ENCODE measurements around the gene LONRF2. TPM values are rescaled to one million over a fixed set of nuclear protein-coding genes. Genes with fewer than 3 reads are reported as not detected.

The LONRF2 gene
- total RNA-seq, 4 donors from 2014 or later: 2.3 to 4.8 (median 2.6) TPM

DNA sequence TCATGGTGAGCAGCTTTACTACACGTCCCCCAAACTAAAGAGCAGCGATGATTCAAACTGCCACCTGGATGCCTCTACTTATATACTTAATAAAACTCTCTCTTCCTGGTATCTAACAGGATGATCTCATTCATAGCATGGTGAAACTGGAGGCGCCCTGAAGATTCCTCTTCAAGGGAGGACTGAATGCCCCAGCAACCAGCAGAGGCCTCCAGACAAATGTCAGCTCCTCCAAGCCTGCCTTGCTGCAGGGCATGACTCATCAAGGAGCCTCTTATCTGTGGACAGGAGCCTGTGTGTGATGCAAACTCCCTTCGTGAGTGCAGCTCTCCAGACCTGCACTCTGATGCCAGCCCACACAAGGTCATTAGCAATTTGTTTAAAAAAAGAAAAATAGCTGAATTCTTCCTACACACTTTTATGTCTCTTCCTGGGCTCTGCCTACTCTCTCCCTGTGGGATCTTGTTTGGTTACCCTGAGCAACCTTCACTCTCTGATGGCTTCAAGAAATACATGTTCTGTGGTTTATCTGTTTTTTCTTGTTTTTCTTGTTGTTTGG is 30.2 kb downstream of the LONRF2 start:
- Histone ChIP-seq H3K4me3 (no peak overlapping the region), H3K9me3 (no peaks in the 10 kb centered on the region), H3K4me1 (no peaks in the 10 kb centered on the region), H3K36me3 (no peaks in the 10 kb centered on the region), H3K27me3 (no peaks in the 10 kb centered on the region), H3K27ac (peak overlapping the region in 3 of 4 donors; percentile 45 to 56 (median 48))
- TF ChIP-seq, protein P1, sequence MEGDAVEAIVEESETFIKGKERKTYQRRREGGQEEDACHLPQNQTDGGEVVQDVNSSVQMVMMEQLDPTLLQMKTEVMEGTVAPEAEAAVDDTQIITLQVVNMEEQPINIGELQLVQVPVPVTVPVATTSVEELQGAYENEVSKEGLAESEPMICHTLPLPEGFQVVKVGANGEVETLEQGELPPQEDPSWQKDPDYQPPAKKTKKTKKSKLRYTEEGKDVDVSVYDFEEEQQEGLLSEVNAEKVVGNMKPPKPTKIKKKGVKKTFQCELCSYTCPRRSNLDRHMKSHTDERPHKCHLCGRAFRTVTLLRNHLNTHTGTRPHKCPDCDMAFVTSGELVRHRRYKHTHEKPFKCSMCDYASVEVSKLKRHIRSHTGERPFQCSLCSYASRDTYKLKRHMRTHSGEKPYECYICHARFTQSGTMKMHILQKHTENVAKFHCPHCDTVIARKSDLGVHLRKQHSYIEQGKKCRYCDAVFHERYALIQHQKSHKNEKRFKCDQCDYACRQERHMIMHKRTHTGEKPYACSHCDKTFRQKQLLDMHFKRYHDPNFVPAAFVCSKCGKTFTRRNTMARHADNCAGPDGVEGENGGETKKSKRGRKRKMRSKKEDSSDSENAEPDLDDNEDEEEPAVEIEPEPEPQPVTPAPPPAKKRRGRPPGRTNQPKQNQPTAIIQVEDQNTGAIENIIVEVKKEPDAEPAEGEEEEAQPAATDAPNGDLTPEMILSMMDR (IDR thresholded peaks at IDR 0.05): no peak
- TF ChIP-seq POLR2AphosphoS5 (IDR thresholded peaks at IDR 0.05): no peak
- TF ChIP-seq POLR2A (IDR thresholded peaks at IDR 0.05): no peak
- no peak for TF ChIP-seq EP300 (IDR thresholded peaks at IDR 0.05; ENCODE audit: low read depth)
- 40% methylated on average over 4 of the region's 4 CpGs; no CpG with 5 or more reads in 1 of the 2 donors for whole genome bisulfite sequencing, 2 donors (ENCODE audit: low coverage in 1 of 2)
- intact Hi-C loops (cut with DNase I; ENCODE audit: low total_unique reads) (no loop called here), in situ Hi-C loops (cut with MboI; ENCODE audit: low pct_ligation_motif_present in 1 of 4, low pct_unique_long_range_greater_than_20kb in 1 of 4, low sequenced_read_pairs in 3 of 4) (no loop called here)
- DNase-seq: no peak

DNA sequence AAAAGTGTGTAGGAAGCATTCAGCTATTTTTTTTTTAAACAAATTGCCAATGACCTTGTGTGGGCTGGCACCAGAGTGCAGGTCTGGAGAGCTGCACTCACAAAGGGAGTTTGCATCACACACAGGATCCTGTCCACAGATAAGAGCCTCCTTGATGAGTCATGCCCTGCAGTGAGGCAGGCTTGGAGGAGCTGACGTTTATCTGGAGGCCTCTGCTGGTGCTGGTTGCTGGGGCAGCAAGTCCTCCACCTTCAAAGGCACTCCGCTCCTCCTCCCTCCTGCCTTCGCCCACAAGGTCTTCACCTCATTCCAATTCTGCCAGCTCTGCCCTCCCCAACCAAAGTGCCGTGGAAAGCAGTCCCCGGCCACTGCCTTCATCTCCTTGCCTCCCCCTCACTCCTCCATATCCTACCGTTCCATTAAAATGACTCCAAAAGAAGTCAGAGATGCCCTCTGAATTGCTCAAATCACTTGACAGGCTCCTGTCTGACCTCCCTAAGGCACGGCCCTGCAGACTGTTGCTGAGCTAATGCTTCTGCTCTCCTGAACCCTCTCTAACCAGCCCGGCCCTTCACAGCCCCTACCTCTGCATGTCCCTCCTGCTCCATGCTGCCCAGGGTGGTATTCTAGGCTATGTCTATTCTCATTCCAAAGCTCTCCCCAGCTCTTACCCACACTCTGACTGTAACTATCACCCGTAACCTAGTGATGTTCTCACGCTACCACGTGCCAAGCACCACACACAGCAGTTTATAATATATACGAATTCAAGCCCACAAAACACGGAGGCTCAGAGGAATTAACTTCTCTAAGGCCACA is 30.9 kb downstream of the LONRF2 start:
- TF ChIP-seq, protein P1 (IDR thresholded peaks at IDR 0.05): no peak
- H3K36me3 ChIP-seq: no peaks in the 10 kb centered on the region
- intact Hi-C loops (cut with DNase I; ENCODE audit: low total_unique reads): no loop called here
- H3K27ac ChIP-seq: peak overlapping the region; percentile 18 to 56 (median 46)
- peak; percentile 13 for DNase-seq
- H3K27me3 ChIP-seq: no peaks in the 10 kb centered on the region
- 63 to 65% methylated on average over 4 to 13 of the region's 13 CpGs for WGBS, 2 donors (ENCODE audit: low coverage in 1 of 2)
- H3K9me3 ChIP-seq: no peaks in the 10 kb centered on the region
- no peak overlapping the region for H3K4me3 ChIP-seq
- no peaks in the 10 kb centered on the region for H3K4me1 ChIP-seq
- in situ Hi-C loops (cut with MboI; ENCODE audit: low pct_ligation_motif_present in 1 of 4, low pct_unique_long_range_greater_than_20kb in 1 of 4, low sequenced_read_pairs in 3 of 4): no loop called here

DNA sequence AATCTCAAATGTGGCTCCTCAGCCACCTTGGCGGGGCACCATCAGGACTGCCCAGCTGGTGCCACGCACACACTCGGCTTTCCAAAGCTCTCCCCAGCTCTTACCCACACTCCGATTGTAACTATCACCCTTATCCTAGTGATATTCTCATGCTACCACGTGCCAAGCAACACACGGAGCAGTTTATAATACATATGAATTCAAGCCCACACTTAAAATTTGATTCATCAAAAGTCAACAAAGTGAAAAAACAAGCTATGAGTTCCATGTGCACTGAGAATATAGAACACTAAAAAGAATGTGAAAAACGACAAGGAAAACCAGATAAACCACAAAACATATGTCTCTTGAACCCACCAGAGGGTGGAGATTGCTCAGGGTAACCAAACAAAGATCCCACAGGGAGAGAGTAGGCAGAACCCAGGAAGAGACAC is 31.6 kb downstream of the LONRF2 start:
- TF ChIP-seq EP300 (IDR thresholded peaks at IDR 0.05; ENCODE audit: low read depth) (no peak), POLR2AphosphoS5 (IDR thresholded peaks at IDR 0.05) (no peak), POLR2A (IDR thresholded peaks at IDR 0.05) (no peak)
- TF ChIP-seq, protein P1 (IDR thresholded peaks at IDR 0.05): no peak
- Histone ChIP-seq H3K4me3 (no peak overlapping the region), H3K9me3 (no peaks in the 10 kb centered on the region), H3K4me1 (no peaks in the 10 kb centered on the region), H3K27ac (no peak overlapping the region), H3K27me3 (no peaks in the 10 kb centered on the region), H3K36me3 (no peaks in the 10 kb centered on the region)
- no peak for DNase-seq
- 69 to 71% methylated on average over 7 of the region's 7 CpGs for WGBS, 2 donors (ENCODE audit: low coverage in 1 of 2)
- in situ Hi-C loops (cut with MboI; ENCODE audit: low pct_ligation_motif_present in 1 of 4, low pct_unique_long_range_greater_than_20kb in 1 of 4, low sequenced_read_pairs in 3 of 4) (no loop called here), intact Hi-C loops (cut with DNase I; ENCODE audit: low total_unique reads) (no loop called here)

DNA sequence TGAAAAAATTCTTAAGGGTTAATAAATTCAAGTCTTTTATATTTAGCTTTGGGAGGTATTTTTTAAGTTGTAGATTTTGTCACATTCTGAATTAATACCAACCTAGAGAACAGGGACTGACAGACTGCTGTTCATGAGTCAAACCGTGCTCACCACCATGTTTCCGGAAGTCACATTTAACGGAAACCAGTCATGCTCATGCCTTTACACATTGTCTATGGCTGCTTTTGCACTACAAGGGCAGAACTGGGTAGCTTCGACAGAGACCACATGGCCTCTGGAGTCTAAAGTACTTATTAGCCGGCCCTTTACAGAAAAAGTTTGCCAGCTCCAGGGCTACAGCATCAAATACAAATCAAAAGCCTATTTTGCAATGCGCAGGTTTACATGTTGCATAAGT is 33.3 kb downstream of the LONRF2 start:
- DNase-seq: no peak
- 83% methylated on average over 6 of the region's 6 CpGs; no CpG with 5 or more reads in 1 of the 2 donors for WGBS, 2 donors (ENCODE audit: low coverage in 1 of 2)
- H3K4me1 ChIP-seq: no peaks in the 10 kb centered on the region
- no peaks in the 10 kb centered on the region for H3K36me3 ChIP-seq
- intact Hi-C loops (cut with DNase I; ENCODE audit: low total_unique reads) (no loop called here), in situ Hi-C loops (cut with MboI; ENCODE audit: low pct_ligation_motif_present in 1 of 4, low pct_unique_long_range_greater_than_20kb in 1 of 4, low sequenced_read_pairs in 3 of 4) (no loop called here)
- no peaks in the 10 kb centered on the region for H3K27me3 ChIP-seq
- H3K9me3 ChIP-seq: no peaks in the 10 kb centered on the region
- TF ChIP-seq, protein P1 (IDR thresholded peaks at IDR 0.05): no peak
- TF ChIP-seq POLR2A (IDR thresholded peaks at IDR 0.05) (no peak), POLR2AphosphoS5 (IDR thresholded peaks at IDR 0.05) (no peak), EP300 (IDR thresholded peaks at IDR 0.05; ENCODE audit: low read depth) (no peak)
- H3K4me3 ChIP-seq: no peak overlapping the region
- H3K27ac ChIP-seq: no peak overlapping the region

Measured in transverse colon (tissue), 4 donors.